Stimulated activated naive CD8-positive, alpha-beta T cell treated with anti-CD3 and anti-CD28 coated beads, Interleukin-15, Interleukin-2, amounts not matched to agents 100 U/mL and 50 U/mL, for 24 hours (primary cell): ENCODE measurements around the gene APBA2.
"Not testable (repeated sequence)": the region's sequence is repeated elsewhere in the genome, so short reads cannot be mapped to it uniquely, and the experiment has no call there.

ENCODE experiments used
- ATAC-seq: fragments of 150-1000 bp; cut with Tn5 transposase; one replicate; pipeline ENCODE4 v1.10.0; 2021
- DNase-seq: peaks from one replicate; pipeline ENCODE4 v3.0.0; 2021

The APBA2 gene

GRCh38 chr15:29037997-29038705, 152.4 kb downstream of the APBA2 start:
- ATAC-seq: peak; percentile 25

GRCh38 chr15:29039466-29040369, 153.9 kb downstream of the APBA2 start:
- peak; percentile 41 for DNase-seq
- peak; percentile 77 for ATAC-seq

More at GRCh38 chr15:29037997-29038705, 152.4 kb downstream of the APBA2 start:
- DNase-seq: no peak

- ATAC-seq (no peak), DNase-seq (no peak)
These were observed 154.6 kb downstream of the APBA2 start for GRCh38 chr15:29040370-29040751.

GRCh38 chr15:29043736-29044502, 158.1 kb downstream of the APBA2 start:
- DNase-seq (no peak), ATAC-seq (no peak)

- ATAC-seq (no peak), DNase-seq (no peak)
These were observed 158.7 kb downstream of the APBA2 start for GRCh38 chr15:29044503-29044901.

DNA sequence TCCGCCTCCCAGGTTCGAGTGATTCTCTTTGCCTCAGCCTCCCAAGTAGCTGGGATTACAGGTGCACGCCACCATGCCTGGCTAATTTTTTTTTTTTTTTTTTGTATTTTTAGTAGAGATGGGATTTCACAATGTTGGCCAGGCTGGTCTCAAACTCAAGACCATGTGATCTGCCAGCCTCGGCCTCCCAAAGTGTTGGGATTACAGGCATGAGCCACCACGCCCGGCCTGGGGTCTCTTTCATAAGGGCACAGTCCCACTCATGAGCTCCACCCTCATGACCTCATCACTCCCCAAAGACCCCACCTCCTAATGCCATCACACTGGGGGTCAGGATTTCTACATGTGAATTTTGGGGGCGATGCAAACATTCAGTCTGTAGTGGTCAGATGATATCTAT, 159.4 kb downstream of the APBA2 start:
- ATAC-seq, DNase-seq: not testable (repeated sequence)

- ATAC-seq (peak; percentile 99), DNase-seq (no peak)
These were observed 159.9 kb downstream of the APBA2 start for GRCh38 chr15:29045717-29046116.

DNA sequence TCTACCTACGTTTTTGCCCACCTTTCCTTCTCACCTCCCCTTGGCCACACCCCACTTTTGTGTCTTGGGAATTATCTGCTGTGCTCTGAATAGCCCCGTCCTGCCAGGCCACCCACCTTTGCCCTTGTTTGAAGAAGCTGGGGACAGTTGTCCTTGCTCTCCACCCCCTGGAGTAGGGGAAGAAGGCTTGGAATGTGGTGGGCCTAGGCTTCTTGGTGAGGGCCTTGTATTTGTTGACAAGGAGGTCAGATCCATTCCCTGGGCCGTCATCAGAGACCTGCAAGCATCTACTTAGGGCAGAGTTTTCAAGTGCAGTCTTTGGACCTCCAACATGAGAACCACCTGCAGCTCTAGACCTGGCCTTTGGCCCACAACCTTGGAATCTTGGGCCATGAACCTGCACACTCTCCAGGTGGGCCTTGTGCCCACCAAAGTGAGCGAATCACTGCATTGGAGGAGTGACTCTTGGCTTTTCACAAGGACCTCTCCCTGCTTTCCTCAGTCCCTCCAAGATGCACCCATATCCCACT, 160.6 kb downstream of the APBA2 start:
- no peak for ATAC-seq
- no peak for DNase-seq

DNA sequence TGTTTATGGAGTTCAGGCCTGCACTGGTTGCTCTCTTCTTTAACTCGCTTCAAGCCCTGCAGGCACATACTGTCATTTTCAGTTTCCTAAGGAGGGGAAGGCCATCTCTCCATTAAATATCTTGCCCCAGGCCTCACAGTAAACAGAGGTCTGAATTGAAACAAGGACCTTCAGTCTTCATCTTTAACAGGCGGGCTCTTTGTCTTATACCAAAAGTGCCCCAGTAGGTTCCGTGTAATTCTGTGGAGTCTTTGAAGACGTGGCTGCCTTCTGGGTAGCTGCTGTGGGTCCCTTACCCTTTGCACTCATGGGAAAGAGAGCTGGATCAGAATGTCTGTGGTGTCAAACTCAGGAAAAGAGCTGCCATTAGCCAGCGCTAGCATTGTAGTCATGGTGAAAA, 161.2 kb downstream of the APBA2 start:
- ATAC-seq: no peak
- no peak for DNase-seq

GRCh38 chr15:29048011-29048410, 162.2 kb downstream of the APBA2 start:
- DNase-seq (no peak), ATAC-seq (no peak)

DNA sequence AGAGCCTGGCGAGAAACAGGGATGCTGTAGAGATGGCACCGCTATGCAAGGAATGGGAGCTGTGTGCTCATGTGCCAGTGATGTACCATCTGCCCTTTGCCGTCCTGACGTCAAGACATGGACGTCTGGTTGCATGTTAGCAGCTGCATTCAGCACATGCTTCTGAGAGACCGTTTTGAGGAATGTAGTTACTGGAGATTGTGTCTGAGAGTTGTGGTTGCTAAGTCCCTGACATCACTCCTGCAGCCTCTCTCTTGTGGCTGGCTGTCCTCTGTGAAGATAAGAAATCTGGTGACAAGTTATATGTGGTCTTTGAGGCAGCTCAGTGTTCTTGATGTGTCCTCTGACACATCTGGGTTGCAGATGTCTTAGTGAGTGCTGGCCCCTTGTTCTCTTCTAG, 165.1 kb downstream of the APBA2 start:
- DNase-seq (no peak), ATAC-seq (peak; percentile 86)

- ATAC-seq (no peak), DNase-seq (no peak)
These were observed 165.6 kb downstream of the APBA2 start for GRCh38 chr15:29051422-29051821.

DNA sequence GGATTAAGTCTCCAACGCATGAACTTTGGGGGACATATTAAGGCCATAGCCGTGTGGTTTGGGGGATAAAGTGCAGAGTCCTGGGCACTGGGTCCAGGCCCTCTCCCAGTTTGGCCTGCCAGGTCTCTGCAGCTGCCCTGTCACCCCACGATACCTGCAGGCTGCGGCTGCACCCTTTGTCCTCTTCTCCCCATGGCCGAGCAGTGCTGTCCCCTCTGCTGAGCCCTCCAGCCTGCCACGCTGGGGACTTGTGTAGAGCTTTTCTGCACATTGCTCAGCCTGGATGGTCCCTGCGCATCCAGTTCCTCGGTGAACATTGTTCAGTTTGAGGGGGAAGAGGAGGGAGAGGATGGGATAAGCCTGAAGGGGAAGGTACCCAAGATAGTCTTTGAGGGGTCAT, 167.2 kb downstream of the APBA2 start:
- ATAC-seq (no peak), DNase-seq (no peak)

DNA sequence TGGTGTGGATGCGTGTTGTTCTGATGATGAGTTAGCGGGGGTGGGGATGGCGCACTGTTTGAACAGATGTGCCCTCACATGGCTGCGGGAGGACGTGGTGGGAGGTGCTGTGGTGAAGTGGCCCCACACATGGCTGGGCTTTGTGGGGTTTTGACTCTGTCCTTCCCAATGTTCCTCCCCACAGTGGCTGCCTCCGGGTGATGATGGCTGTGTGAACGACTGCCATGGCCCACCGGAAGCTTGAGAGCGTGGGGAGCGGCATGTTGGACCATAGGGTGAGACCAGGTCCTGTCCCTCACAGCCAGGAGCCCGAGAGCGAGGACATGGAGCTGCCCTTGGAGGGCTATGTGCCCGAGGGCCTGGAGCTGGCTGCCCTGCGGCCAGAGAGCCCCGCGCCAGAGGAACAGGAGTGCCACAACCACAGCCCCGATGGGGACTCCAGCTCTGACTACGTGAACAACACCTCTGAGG, 167.9 kb downstream of the APBA2 start:
- ATAC-seq (no peak), DNase-seq (no peak)

GRCh38 chr15:29054171-29055045, 168.6 kb downstream of the APBA2 start:
- ATAC-seq (no peak), DNase-seq (no peak)

- ATAC-seq (no peak), DNase-seq (no peak)
These were observed 170.1 kb downstream of the APBA2 start for GRCh38 chr15:29055876-29056275.

GRCh38 chr15:29056839-29057450, 171.2 kb downstream of the APBA2 start:
- ATAC-seq: no peak
- DNase-seq: no peak

GRCh38 chr15:29057856-29058255, 172.1 kb downstream of the APBA2 start:
- ATAC-seq: no peak
- no peak for DNase-seq

- ATAC-seq: no peak
- no peak for DNase-seq
These were observed 173.2 kb downstream of the APBA2 start for GRCh38 chr15:29058903-29059539.
